ENCODE data around the gene PRKACA.
"Not testable (repeated sequence)": the region's sequence is repeated elsewhere in the genome, so short reads cannot be mapped to it uniquely, and the experiment has no call there.

Gene PRKACA

GRCh38 chr19:14063105-14063504 is 54.5 kb downstream of the PRKACA start:
- DNase-seq, result no peak

GRCh38 chr19:14062558-14062855 is 55.1 kb downstream of the PRKACA start:
- DNase-seq, result no peak

GRCh38 chr19:14061751-14062557 is 55.6 kb downstream of the PRKACA start, which contains the start of gene PALM3:
Gene PALM3, minus strand, starts transcription at chr19:14062076. Its CDS starts 96 bp downstream, at chr19:14061980.
- DNase-seq, result no peak

GRCh38 chr19:14061081-14061749 is 56.3 kb downstream of the PRKACA start:
- DNase-seq, result no peak

- no peak for DNase-seq
These were observed 57.9 kb downstream of the PRKACA start for GRCh38 chr19:14059652-14060155.

- no peak for DNase-seq
These were observed 58.5 kb downstream of the PRKACA start for GRCh38 chr19:14059093-14059480.

GRCh38 chr19:14058182-14059092 is 59.1 kb downstream of the PRKACA start:
- no peak for DNase-seq

- no peak for DNase-seq
These were observed 60.7 kb downstream of the PRKACA start for GRCh38 chr19:14056741-14057356.

GRCh38 chr19:14056069-14056666 is 61.4 kb downstream of the PRKACA start:
- DNase-seq, result no peak

GRCh38 chr19:14055396-14055795 is 62.2 kb downstream of the PRKACA start:
- no peak for DNase-seq

- DNase-seq, result no peak
These were observed 62.8 kb downstream of the PRKACA start for GRCh38 chr19:14054721-14055120.

GRCh38 chr19:14054099-14054498 is 63.5 kb downstream of the PRKACA start:
- DNase-seq, result no peak

GRCh38 chr19:14053500-14053899 is 64.1 kb downstream of the PRKACA start:
- no peak for DNase-seq

- no peak for DNase-seq
These were observed 64.5 kb downstream of the PRKACA start for GRCh38 chr19:14053032-14053431.

- no peak for DNase-seq
These were observed 65.1 kb downstream of the PRKACA start for GRCh38 chr19:14052470-14052869.

GRCh38 chr19:14051980-14052379 is 65.6 kb downstream of the PRKACA start:
- no peak for DNase-seq

GRCh38 chr19:14050961-14051360 is 66.6 kb downstream of the PRKACA start:
- DNase-seq, result not testable (repeated sequence)

- no peak for DNase-seq
These were observed 67.0 kb downstream of the PRKACA start for GRCh38 chr19:14050512-14050911.

GRCh38 chr19:14048443-14049153 is 69.0 kb downstream of the PRKACA start:
- DNase-seq, result no peak

- DNase-seq, result not testable (repeated sequence)
These were observed 69.7 kb downstream of the PRKACA start for GRCh38 chr19:14047866-14048265.
